Non-pigmented ciliary epithelial cell (primary cell): ENCODE data around the gene RALGDS.
"Not testable (repeated sequence)": the region's sequence is repeated elsewhere in the genome, so short reads cannot be mapped to it uniquely, and the experiment has no call there.

Experiments
- DNase-seq: peaks from one replicate; pipeline ENCODE4 v3.0.0-alpha.2; 2010; ENCODE audit warnings: low read depth

The RALGDS gene

DNA sequence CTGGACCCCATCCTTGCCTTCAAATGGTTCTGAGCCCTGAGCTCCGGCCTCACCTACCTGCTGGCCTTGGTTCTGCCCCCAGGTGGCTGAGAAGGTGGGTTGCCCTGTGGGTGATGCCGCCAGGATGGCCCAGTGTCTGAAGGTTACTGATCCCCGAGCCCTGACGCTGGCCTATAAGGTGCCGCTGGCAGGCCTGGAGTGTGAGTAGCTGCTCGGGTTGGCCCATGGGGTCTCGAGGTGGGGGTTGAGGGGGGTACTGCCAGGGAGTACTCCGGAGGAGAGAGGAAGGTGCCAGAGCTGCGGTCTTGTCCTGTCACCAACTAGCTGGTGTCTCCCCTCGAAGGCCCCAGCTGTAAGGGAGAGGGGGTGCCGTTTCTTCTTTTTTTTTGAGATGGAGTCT is 54.0 kb downstream of the RALGDS start:
- DNase-seq = no peak

DNA sequence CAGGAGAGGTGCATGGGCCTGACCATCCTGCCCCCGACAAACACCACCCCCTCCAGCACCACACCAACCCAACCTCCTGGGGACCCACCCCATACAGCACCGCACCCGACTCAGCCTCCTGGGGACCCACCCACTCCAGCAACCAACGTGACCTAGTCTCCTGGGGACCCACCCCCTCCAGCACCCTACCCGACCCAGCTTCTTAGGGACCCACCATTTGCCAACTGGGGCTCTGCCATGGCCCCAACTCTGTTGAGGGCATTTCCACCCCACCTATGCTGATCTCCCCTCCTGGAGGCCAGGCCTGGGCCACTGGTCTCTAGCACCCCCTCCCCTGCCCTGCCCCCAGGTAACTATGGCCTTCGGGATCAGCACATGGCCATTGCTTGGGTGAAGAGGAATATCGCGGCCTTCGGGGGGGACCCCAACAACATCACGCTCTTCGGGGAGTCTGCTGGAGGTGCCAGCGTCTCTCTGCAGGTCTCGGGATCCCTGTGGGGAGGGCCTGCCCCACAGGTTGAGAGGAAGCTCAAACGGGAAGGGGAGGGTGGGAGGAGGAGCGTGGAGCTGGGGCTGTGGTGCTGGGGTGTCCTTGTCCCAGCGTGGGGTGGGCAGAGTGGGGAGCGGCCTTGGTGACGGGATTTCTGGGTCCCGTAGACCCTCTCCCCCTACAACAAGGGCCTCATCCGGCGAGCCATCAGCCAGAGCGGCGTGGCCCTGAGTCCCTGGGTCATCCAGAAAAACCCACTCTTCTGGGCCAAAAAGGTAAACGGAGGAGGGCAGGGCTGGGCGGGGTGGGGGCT is 54.7 kb downstream of the RALGDS start:
- no peak for DNase-seq

DNA sequence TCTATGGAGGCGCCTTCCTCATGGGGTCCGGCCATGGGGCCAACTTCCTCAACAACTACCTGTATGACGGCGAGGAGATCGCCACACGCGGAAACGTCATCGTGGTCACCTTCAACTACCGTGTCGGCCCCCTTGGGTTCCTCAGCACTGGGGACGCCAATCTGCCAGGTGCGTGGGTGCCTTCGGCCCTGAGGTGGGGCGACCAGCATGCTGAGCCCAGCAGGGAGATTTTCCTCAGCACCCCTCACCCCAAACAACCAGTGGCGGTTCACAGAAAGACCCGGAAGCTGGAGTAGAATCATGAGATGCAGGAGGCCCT is 56.0 kb downstream of the RALGDS start:
- DNase-seq = no peak

DNA sequence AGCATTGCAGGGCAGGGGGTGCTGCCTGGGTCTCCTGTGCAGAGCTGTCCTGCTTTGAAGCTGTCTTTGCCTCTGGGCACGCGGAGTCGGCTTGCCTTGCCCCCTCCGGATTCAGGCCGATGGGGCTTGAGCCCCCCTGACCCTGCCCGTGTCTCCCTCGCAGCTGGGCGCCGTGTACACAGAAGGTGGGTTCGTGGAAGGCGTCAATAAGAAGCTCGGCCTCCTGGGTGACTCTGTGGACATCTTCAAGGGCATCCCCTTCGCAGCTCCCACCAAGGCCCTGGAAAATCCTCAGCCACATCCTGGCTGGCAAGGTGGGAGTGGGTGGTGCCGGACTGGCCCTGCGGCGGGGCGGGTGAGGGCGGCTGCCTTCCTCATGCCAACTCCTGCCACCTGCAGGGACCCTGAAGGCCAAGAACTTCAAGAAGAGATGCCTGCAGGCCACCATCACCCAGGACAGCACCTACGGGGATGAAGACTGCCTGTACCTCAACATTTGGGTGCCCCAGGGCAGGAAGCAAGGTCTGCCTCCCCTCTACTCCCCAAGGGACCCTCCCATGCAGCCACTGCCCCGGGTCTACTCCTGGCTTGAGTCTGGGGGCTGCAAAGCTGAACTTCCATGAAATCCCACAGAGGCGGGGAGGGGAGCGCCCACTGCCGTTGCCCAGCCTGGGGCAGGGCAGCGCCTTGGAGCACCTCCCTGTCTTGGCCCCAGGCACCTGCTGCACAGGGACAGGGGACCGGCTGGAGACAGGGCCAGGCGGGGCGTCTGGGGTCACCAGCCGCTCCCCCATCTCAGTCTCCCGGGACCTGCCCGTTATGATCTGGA is 56.6 kb downstream of the RALGDS start:
- no peak for DNase-seq

DNA sequence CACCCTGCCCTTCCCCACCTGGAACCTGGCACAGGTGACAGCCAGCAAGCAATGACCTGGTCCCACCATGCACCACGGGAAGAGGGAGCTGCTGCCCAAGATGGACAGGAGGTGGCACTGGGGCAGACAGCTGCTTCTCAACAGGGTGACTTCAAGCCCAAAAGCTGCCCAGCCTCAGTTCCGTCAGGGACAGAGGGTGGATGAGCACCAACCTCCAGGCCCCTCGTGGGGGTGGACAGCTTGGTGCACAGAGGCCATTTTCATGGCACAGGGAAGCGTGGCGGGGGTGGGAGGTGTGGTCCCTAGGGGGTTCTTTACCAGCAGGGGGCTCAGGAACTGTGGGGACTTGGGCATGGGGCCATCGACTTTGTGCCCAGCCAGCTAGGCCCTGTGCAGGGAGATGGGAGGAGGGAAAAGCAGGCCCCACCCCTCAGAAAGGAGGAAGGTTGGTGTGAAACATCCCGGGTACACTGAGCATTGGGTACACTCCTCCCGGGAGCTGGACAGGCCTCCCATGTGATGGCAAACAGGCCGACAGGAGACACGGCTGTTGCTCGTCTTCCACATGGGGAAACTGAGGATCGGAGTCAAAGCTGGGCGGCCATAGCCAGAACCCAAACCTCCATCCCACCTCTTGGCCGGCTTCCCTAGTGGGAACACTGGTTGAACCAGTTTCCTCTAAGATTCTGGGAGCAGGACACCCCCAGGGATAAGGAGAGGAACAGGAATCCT is 57.4 kb downstream of the RALGDS start:
- no peak for DNase-seq

DNA sequence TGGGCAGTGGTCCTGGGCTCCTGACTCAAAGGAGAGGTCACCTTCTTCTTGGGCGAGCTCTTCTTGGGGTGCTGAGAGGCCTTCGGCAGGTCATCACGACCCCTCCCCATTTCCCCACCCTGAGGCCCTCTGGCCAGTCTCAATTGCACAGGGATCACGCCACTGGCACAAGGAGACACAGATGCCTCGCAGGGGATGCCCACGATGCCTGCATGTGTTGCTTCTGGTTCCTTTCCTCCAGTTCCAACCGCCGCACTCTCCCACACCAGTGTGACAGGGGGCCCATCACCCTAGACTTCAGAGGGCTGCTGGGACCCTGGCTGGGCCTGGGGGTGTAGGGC is 57.9 kb downstream of the RALGDS start:
- no peak for DNase-seq

DNA sequence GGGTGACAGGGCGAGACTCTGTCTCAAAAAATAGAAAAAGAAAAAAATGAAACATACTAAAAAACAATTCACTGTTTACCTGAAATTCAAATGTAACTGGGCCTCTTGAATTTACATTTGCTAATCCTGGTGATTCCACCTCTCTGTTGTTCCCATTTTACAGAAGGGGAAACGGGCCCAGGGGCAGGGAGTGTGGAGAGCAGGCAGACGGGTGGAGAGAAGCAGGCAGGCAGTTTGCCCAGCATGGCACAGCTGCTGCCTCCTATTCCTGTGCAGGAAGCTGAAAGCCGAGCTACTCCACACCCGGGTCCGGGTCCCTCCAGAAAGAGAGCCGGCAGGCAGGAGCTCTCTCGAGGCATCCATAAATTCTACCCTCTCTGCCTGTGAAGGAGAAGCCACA is 58.5 kb downstream of the RALGDS start:
- DNase-seq = not testable (repeated sequence)

DNA sequence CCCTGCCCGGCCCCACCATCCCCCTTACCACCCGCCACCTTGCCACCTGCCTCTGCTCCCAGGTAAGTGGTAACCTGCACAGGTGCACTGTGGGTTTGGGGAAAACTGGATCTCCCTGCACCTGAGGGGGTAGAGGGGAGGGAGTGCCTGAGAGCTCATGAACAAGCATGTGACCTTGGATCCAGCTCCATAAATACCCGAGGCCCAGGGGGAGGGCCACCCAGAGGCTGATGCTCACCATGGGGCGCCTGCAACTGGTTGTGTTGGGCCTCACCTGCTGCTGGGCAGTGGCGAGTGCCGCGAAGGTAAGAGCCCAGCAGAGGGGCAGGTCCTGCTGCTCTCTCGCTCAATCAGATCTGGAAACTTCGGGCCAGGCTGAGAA is 59.3 kb downstream of the RALGDS start, which contains the start of gene CEL:
CEL (plus strand) TSS at position 218 of the 382 bp plus-strand sequence; CDS start at position 240, 22 bp downstream.
- not testable (repeated sequence) for DNase-seq

DNA sequence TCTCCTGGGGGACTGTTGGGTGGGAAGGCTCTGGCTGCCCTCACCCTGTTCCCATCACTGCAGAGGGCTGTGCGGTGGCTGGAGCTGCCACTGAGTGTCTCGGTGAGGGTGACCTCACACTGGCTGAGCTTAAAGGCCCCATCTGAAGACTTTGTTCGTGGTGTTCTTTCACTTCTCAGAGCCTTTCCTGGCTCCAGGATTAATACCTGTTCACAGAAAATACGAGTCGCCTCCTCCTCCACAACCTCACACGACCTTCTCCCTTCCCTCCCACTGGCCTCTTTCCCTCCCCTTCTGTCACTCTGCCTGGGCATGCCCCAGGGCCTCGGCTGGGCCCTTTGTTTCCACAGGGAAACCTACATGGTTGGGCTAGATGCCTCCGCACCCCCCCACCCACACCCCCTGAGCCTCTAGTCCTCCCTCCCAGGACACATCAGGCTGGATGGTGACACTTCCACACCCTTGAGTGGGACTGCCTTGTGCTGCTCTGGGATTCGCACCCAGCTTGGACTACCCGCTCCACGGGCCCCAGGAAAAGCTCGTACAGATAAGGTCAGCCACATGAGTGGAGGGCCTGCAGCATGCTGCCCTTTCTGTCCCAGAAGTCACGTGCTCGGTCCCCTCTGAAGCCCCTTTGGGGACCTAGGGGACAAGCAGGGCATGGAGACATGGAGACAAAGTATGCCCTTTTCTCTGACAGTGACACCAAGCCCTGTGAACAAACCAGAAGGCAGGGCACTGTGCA is 59.8 kb downstream of the RALGDS start:
- not testable (repeated sequence) for DNase-seq

DNA sequence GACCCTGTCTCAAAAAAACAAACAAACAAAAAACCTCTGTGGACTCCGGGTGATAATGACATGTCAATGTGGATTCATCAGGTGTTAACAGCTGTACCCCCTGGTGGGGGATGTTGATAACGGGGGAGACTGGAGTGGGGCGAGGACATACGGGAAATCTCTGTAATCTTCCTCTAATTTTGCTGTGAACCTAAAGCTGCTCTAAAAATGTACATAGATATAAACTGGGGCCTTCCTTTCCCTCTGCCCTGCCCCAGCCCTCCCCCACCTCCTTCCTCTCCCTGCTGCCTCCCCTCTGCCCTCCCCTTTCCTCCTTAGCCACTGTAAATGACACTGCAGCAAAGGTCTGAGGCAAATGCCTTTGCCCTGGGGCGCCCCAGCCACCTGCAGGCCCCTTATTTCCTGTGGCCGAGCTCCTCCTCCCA is 60.6 kb downstream of the RALGDS start:
- DNase-seq = no peak

DNA sequence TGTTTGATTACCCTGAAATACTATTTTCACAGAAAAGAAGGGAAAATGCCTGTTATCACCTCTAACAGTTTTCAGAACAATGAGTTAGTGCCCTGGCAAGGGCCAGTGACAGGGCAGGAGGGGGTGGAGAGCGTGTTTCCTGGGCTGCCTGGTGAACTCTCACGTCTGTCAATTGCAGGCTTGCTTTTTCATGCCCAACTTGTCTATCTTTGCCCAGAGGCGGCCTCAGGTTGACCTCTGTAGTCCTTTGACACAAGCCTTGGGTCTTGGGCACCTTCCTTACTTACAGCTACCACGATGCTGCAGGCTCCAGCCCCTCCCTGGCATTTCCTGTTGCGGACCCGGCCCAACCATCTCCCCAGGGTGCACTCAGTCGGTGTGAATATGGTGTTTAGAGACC is 61.4 kb downstream of the RALGDS start:
- no peak for DNase-seq

DNA sequence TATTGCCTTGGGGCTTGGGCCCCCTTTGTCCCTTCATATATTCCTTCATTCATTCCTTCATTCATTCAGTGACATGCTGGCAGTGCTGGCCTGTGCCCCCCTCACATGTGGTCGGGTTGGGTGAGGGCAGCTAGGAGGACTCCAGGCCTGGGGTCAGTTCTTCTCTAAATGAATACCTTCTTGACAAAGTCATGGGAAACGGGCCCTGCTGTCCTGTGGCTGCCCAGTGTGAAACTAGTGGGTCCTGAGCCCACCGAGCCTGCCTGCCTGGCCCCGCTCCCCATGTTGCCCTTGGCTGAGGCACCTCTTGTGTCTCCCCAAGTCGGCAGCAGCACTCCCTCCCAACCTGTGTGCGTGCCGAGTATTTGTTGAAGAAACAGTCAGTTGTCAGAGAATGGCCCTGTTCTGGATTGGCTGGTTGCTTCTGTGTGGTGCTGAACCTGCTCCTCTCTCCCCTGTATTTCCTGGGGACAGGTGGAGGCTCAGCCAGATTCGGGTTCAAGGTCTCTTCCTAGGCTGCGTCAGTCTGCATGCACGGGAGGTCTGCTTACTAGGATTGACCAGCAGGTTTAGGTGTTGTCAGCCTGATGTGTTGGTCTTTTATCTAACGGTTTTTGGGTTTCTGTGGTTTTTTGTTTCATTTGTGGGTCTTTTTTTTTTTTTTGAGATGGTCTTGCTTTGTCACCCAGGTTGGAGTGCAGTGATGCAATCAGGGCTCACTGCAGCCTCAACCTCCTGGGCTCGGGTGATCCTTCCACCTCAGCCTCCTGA is 62.3 kb downstream of the RALGDS start:
- no peak for DNase-seq

DNA sequence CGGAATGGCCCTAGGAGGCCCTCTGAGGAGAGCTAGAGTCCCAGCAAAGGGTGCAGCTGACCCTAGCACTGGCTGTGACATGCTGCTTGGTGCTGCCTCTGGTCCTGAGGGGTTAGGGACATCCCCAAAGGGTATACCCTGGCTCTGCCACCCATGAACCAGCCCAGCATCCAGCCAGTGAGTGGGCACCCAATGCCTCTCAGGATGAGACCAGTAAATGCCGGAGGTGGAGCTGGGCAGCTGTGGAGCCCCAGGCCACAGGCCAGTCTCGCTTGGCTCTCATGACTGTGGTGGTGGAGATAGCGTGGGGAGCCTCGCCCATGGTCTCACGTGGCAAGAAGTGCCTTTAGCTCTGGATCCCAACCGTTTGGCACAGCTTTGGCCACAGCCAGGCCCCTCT is 63.0 kb downstream of the RALGDS start:
- no peak for DNase-seq

DNA sequence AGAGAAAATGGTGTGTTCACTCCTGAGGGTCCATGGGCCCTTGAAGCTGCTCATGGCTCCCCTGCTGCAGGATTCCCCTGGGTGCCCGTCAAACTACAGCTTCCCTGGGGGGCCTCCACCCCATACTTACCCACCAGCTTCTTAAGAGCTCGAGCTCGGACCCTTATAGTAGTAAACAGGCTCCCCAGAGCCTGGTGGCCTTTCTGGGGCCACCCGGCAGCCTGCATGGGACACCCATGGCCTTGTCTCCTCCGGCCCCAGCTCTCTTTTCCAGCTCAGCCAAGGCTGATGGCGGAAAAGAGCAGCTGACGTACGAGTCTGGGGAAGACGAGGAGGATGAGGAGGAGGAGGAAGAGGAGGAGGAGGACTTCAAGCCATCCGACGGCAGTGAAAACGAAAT is 63.5 kb downstream of the RALGDS start:
- no peak for DNase-seq

DNA sequence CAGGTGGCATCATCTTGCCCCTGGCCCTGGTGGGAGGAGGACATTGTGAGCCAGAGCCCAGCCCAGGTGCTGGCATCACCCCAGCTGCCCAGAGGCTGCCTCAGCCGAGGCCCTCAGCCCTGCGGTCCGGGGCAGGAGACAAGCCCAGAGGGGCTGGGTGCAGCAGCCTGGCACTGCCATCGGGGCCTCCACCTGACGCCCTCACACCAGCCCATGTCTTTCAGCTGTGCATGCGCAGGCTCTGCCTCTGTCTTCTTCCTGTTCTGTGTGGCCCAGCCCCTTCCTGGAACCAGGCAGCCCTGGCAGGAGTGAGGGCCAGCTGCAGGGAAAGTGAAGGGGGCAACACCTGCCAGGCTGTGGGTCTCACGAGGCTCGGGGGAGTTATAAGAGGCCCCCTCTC is 64.0 kb downstream of the RALGDS start:
- no peak for DNase-seq

DNA sequence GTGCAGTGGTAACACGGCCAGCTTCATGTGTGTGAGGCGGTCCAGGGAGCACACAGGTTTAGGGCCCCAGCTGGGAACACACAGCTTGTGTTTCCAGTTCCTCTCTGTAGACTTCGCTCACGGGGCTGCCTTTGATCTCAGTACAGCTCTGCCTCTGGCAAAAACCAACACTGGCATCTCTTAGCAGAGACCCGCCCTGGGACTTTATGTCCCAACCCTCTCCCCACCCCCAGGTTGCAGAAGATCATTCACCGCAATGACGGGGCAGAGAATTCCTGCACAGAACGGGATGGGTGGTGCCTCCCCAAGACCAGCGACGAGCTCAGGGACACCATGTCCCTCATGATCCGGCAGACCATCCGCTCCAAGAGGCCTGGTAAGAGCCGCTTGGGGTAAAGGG is 64.5 kb downstream of the RALGDS start:
- no peak for DNase-seq

DNA sequence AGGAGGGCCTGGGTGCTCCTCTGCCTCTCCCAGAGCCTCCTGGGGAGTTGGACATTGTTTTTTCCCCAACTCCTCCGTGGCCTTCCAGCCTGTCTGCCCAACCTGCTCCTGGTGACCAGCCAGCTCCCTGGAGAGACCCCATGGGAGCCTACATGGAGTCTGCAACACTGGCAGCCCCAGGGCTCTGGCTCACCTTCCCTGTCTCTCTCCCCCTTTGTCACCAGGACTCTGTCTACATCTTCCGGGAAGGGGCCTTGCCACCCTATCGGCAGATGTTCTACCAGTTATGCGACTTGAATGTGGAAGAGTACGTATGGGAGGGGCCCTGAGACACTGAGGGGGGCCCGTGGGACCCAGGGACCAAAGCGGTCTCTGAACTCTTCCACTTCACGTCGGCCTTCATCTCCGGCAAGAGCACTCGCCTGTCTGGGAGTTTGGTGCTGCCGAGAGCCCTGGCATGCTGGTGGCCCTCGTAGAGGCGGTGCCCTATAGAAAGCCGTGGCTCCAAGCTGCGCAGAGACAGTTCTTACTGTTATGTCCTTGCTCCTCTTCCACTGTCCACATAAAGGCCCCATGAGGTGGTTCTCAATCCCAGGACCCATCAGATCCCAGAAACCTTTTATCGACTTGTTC is 65.1 kb downstream of the RALGDS start:
- DNase-seq = no peak

DNA sequence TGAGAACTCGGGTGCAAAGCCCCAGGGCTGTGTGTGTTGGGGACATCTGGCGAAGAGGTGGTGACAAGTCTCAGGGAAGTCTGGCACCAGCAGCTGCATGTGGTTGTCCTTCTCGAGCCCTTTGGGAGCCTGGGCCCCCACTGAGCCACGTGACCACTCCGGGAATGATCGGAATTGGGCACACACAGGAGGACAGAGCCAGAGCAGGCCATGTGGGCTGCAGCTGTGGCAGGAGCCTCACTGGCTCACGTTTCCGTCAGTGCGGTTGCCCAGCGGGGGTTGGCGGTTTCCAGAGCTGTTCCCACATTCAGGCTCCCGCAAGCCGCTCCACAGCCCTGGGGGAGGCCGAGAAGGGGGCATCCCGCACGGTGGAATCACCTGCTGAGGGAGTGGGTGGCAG is 66.1 kb downstream of the RALGDS start:
- DNase-seq = no peak

DNA sequence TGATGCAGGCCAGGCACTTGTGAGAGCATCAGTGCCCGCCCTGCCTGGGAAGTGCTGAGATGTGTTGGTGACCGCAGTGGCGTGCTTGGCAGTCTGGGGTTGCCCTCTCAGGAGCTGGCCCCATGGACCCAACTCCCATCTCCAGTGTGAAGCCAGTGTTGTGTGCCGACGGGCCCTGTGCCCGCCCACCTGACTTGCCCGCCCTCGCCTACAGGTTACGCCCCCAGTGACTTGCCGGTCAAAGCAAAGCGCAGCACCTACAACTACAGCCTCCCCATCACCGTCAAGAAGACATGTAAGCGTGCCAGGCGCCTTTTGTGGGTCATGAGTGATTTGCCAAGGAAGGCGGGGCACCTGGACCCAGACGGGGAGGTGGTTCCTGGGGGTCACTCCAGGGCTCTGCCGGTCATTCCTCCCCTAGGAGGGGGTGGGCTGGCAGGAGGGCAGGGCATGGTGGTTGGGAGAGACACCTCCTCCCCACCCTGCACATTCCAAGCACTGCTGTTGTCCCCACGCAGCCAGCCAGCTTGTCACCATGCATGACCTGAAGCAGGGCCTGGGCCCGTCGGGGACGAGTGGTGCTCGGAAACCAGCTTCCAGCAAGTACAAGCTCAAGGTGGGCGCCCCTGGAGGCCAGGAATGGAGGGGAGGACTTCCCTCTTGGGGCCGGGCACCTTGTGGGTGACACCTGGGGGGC is 66.7 kb downstream of the RALGDS start:
- DNase-seq = no peak

DNA sequence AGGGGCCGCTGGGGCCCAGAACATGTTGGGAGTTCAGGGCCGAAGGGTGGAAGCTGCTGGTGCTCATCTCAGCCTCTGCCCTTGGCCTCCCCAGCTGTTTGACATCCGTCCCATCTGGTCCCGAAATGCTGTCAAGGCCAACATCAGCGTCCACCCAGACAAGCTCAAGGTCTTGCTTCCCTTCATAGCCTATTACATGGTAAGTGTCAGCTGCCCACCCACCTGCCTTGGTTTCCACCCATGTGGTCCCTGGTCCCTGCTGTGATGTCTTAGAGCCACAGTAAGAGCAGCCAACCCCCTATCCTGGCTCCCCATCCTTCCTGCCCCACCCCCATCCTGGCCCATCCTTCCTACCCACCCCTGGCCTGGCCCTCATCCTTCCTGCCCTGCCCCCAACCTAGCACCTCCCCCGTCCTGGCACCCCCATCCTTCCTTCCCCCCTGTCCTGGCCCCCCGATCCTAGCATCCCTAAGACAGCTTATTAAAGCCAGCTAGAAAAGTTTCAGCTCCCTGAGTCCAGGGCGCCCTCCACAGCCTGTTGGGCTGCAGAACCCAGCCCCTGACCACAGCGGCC is 69.0 kb downstream of the RALGDS start:
- no peak for DNase-seq
